HEK293 (cell line): ENCODE results near the gene HNRNPM.

ENCODE experiments used
- BCL11B ChIP-seq: fragments of 450-650 bp; formaldehyde crosslinking; IDR thresholded peaks from 2 replicates; pipeline ENCODE4 v1.5.1; 2016; ENCODE audit warnings: low read depth, missing biosample characterization, missing genetic modification characterization
- EGR2 ChIP-seq: fragments of 450-650 bp; formaldehyde crosslinking; IDR thresholded peaks from 2 replicates; pipeline ENCODE4 v1.5.1; 2016; ENCODE audit warnings: low read depth, missing biosample characterization, missing genetic modification characterization
- GFI1B ChIP-seq: fragments of 450-650 bp; formaldehyde crosslinking; IDR thresholded peaks from 2 replicates; pipeline ENCODE4 v1.5.1; 2016; ENCODE audit warnings: missing biosample characterization, missing genetic modification characterization
- MZF1 ChIP-seq: fragments of 450-650 bp; formaldehyde crosslinking; IDR thresholded peaks from 2 replicates; pipeline ENCODE4 v1.5.1; 2017; ENCODE audit warnings: missing biosample characterization, missing genetic modification characterization, borderline replicate concordance
- OVOL3 ChIP-seq: fragments of 450-650 bp; formaldehyde crosslinking; IDR thresholded peaks from 2 replicates; pipeline ENCODE4 v1.5.1; 2016; ENCODE audit warnings: missing biosample characterization, missing genetic modification characterization
- YY1 ChIP-seq: fragments of 450-650 bp; formaldehyde crosslinking; IDR thresholded peaks from 2 replicates; pipeline ENCODE4 v1.5.1; 2018; ENCODE audit warnings: missing biosample characterization, missing genetic modification characterization
- ZIC2 ChIP-seq: fragments of 450-650 bp; formaldehyde crosslinking; IDR thresholded peaks from 2 replicates; pipeline ENCODE4 v1.5.1; 2016; ENCODE audit warnings: missing biosample characterization, missing genetic modification characterization
- ZNF10 ChIP-seq: fragments of 450-650 bp; formaldehyde crosslinking; IDR thresholded peaks from 2 replicates; pipeline ENCODE4 v1.5.1; 2017; ENCODE audit warnings: missing biosample characterization, missing genetic modification characterization
- ZNF155 ChIP-seq: fragments of 450-650 bp; formaldehyde crosslinking; IDR thresholded peaks from 2 replicates; pipeline ENCODE4 v1.5.1; 2016; ENCODE audit warnings: missing biosample characterization, missing genetic modification characterization
- ZNF211 ChIP-seq: fragments of 450-650 bp; formaldehyde crosslinking; IDR thresholded peaks from 2 replicates; pipeline ENCODE4 v1.5.1; 2016; ENCODE audit warnings: low read depth, missing biosample characterization, missing genetic modification characterization
- ZNF223 ChIP-seq: fragments of 450-650 bp; formaldehyde crosslinking; IDR thresholded peaks from 2 replicates; pipeline ENCODE4 v1.5.1; 2016; ENCODE audit warnings: missing biosample characterization, missing genetic modification characterization
- ZNF23 ChIP-seq: fragments of 450-650 bp; formaldehyde crosslinking; IDR thresholded peaks from 2 replicates; pipeline ENCODE4 v1.5.1; 2016; ENCODE audit warnings: missing biosample characterization, missing genetic modification characterization, borderline replicate concordance
- ZNF350 ChIP-seq: fragments of 450-650 bp; formaldehyde crosslinking; IDR thresholded peaks from 2 replicates; pipeline ENCODE4 v1.5.0; 2017; ENCODE audit warnings: missing biosample characterization, mild to moderate bottlenecking, missing genetic modification characterization
- ZNF560 ChIP-seq: fragments of 450-650 bp; formaldehyde crosslinking; IDR thresholded peaks from 2 replicates; pipeline ENCODE4 v1.5.1; 2017; ENCODE audit warnings: missing biosample characterization, missing genetic modification characterization, borderline replicate concordance
- ZNF596 ChIP-seq: fragments of 450-650 bp; IDR thresholded peaks from 2 replicates; pipeline ENCODE4 v1.5.0; 2018; ENCODE audit warnings: missing biosample characterization, mild to moderate bottlenecking, missing genetic modification characterization, moderate library complexity
- ZNF610 ChIP-seq: fragments of 450-650 bp; formaldehyde crosslinking; IDR thresholded peaks from 2 replicates; pipeline ENCODE4 v1.5.1; 2016; ENCODE audit warnings: missing biosample characterization, missing genetic modification characterization, borderline replicate concordance
- ZNF658 ChIP-seq: fragments of 450-650 bp; formaldehyde crosslinking; IDR thresholded peaks from 2 replicates; pipeline ENCODE4; 2016; ENCODE audit warnings: missing biosample characterization, missing genetic modification characterization
- ZNF670 ChIP-seq: fragments of 450-650 bp; formaldehyde crosslinking; IDR thresholded peaks from 2 replicates; pipeline ENCODE4 v1.5.1; 2016; ENCODE audit warnings: missing biosample characterization, missing genetic modification characterization, low read depth
- ZNF677 ChIP-seq: fragments of 450-650 bp; IDR thresholded peaks from 2 replicates; pipeline ENCODE4 v1.5.0; 2018; ENCODE audit warnings: missing biosample characterization, mild to moderate bottlenecking, missing genetic modification characterization, moderate library complexity
- ZSCAN30 ChIP-seq: fragments of 450-650 bp; IDR thresholded peaks from 2 replicates; pipeline ENCODE4 v1.5.1; 2018; ENCODE audit warnings: missing biosample characterization, mild to moderate bottlenecking, missing genetic modification characterization, moderate library complexity
- TF ChIP-seq, protein P1 (sequence below): fragments of 450-650 bp; formaldehyde crosslinking; IDR thresholded peaks from 2 replicates; pipeline ENCODE4 v1.5.1; 2017; ENCODE audit warnings: missing biosample characterization, missing genetic modification characterization
- TF ChIP-seq, protein P2 (sequence below): fragments of 450-650 bp; formaldehyde crosslinking; IDR thresholded peaks from 2 replicates; pipeline ENCODE4 v1.5.1; 2016; ENCODE audit warnings: missing biosample characterization, missing genetic modification characterization
- TF ChIP-seq, protein P3 (sequence below): fragments of 450-650 bp; formaldehyde crosslinking; conservative IDR thresholded peaks from 2 replicates; pipeline ENCODE4 v1.5.1; 2016; ENCODE audit warnings: low read depth, missing biosample characterization, missing genetic modification characterization
- TF ChIP-seq, protein P4 (sequence below): fragments of 450-650 bp; formaldehyde crosslinking; IDR thresholded peaks from 2 replicates; pipeline ENCODE4 v1.5.1; 2016; ENCODE audit warnings: missing biosample characterization, missing genetic modification characterization
- TF ChIP-seq, protein P5 (sequence below): fragments of 450-650 bp; formaldehyde crosslinking; IDR thresholded peaks from 2 replicates; pipeline ENCODE4 v1.5.1; 2016; ENCODE audit warnings: missing biosample characterization, missing genetic modification characterization
- TF ChIP-seq, protein P6 (sequence below): fragments of 450-650 bp; formaldehyde crosslinking; IDR thresholded peaks from 2 replicates; pipeline ENCODE4 v1.5.1; 2016; ENCODE audit warnings: missing biosample characterization, missing genetic modification characterization

HNRNPM gene

DNA sequence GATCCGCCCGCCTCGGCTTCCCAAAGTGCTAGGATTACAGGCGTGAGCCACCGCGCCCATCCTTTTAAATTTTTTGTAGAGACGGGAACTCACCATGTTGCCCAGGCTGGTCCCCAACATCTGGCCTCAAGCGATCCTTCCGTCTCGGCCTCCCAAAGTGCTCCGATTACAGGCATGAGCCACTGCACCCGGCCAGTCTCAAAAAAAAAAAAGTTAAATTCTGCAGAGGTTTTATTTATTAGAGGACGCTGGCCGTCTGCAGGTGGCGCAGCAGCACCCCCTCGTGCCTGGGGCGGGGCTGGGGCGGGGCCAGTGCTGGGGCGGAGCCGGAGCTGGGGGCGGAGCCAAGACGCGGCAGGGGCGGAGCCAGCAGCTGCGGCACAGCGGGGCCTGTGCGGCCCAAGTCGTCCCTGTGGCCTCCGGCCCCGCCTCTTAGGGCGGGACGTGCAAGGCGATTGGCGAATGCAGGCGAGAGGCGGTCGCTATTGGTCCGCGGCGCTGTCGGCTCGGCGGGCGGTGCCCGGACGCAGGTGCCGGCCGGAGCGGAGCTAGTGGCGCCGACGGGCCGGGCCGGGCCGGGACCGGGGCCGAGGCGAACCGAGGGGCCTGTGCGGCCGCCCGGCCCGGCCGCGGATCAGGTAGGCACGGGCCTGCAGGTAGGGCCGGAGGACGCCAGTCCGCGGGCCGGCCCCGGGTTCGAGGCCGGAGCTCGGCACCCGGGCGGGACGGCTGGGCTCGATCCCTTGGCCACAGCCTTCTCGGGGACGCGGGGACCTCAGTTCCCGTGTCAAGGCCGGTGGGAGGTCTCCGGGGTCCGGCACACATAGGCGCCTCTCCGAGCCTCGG, 31.8 kb upstream of the HNRNPM start, which contains the start of gene MARCHF2 (continued):
- TF ChIP-seq, protein P1, sequence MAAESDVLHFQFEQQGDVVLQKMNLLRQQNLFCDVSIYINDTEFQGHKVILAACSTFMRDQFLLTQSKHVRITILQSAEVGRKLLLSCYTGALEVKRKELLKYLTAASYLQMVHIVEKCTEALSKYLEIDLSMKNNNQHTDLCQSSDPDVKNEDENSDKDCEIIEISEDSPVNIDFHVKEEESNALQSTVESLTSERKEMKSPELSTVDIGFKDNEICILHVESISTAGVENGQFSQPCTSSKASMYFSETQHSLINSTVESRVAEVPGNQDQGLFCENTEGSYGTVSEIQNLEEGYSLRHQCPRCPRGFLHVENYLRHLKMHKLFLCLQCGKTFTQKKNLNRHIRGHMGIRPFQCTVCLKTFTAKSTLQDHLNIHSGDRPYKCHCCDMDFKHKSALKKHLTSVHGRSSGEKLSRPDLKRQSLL (tag by site-specific recombination) = no peak
- TF ChIP-seq ZNF560 (tag by site-specific recombination) (no peak), ZNF677 (tag by site-specific recombination) (peak; percentile 55; the same call in 1 of the 2 replicates), ZNF610 (tag by site-specific recombination) (no peak), ZNF23 (tag by site-specific recombination) (no peak; the same call in 1 of the 2 replicates), ZNF658 (tag by site-specific recombination) (no peak), BCL11B (tag by site-specific recombination) (no peak), ZNF223 (no peak), ZSCAN30 (tag by site-specific recombination) (no peak), GFI1B (tag by site-specific recombination) (no peak), OVOL3 (tag by site-specific recombination) (no peak), ZNF596 (tag by site-specific recombination) (peak; percentile 17; the same call in 1 of the 2 replicates), YY1 (tag by site-specific recombination) (no peak), ZNF155 (tag by site-specific recombination) (no peak), ZNF211 (tag by site-specific recombination) (no peak), ZIC2 (tag by site-specific recombination) (peak; percentile 35; the same call in 1 of the 2 replicates), EGR2 (tag by site-specific recombination) (no peak), MZF1 (tag by site-specific recombination) (no peak), ZNF670 (no peak), ZNF350 (no peak), ZNF10 (tag by site-specific recombination) (no peak)
- TF ChIP-seq, protein P2, sequence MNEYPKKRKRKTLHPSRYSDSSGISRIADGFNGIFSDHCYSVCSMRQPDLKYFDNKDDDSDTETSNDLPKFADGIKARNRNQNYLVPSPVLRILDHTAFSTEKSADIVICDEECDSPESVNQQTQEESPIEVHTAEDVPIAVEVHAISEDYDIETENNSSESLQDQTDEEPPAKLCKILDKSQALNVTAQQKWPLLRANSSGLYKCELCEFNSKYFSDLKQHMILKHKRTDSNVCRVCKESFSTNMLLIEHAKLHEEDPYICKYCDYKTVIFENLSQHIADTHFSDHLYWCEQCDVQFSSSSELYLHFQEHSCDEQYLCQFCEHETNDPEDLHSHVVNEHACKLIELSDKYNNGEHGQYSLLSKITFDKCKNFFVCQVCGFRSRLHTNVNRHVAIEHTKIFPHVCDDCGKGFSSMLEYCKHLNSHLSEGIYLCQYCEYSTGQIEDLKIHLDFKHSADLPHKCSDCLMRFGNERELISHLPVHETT (tag by site-specific recombination) = no peak
- TF ChIP-seq, protein P3, sequence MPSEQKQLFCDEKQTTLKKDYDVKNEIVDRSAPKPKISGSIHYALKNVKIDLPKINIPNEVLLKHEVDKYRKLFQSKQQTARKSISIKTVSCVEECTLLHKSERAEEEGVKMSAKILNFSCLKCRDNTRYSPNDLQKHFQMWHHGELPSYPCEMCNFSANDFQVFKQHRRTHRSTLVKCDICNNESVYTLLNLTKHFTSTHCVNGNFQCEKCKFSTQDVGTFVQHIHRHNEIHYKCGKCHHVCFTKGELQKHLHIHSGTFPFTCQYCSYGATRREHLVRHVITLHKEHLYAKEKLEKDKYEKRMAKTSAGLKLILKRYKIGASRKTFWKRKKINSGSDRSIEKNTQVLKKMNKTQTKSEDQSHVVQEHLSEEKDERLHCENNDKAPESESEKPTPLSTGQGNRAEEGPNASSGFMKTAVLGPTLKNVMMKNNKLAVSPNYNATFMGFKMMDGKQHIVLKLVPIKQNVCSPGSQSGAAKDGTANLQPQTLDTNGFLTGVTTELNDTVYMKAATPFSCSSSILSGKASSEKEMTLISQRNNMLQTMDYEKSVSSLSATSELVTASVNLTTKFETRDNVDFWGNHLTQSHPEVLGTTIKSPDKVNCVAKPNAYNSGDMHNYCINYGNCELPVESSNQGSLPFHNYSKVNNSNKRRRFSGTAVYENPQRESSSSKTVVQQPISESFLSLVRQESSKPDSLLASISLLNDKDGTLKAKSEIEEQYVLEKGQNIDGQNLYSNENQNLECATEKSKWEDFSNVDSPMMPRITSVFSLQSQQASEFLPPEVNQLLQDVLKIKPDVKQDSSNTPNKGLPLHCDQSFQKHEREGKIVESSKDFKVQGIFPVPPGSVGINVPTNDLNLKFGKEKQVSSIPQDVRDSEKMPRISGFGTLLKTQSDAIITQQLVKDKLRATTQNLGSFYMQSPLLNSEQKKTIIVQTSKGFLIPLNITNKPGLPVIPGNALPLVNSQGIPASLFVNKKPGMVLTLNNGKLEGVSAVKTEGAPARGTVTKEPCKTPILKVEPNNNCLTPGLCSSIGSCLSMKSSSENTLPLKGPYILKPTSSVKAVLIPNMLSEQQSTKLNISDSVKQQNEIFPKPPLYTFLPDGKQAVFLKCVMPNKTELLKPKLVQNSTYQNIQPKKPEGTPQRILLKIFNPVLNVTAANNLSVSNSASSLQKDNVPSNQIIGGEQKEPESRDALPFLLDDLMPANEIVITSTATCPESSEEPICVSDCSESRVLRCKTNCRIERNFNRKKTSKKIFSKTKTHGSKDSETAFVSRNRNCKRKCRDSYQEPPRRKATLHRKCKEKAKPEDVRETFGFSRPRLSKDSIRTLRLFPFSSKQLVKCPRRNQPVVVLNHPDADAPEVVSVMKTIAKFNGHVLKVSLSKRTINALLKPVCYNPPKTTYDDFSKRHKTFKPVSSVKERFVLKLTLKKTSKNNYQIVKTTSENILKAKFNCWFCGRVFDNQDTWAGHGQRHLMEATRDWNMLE = no peak
- TF ChIP-seq, protein P4, sequence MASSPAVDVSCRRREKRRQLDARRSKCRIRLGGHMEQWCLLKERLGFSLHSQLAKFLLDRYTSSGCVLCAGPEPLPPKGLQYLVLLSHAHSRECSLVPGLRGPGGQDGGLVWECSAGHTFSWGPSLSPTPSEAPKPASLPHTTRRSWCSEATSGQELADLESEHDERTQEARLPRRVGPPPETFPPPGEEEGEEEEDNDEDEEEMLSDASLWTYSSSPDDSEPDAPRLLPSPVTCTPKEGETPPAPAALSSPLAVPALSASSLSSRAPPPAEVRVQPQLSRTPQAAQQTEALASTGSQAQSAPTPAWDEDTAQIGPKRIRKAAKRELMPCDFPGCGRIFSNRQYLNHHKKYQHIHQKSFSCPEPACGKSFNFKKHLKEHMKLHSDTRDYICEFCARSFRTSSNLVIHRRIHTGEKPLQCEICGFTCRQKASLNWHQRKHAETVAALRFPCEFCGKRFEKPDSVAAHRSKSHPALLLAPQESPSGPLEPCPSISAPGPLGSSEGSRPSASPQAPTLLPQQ (tag by site-specific recombination) = peak; percentile 10; the same call in 1 of the 2 replicates
- TF ChIP-seq, protein P5, sequence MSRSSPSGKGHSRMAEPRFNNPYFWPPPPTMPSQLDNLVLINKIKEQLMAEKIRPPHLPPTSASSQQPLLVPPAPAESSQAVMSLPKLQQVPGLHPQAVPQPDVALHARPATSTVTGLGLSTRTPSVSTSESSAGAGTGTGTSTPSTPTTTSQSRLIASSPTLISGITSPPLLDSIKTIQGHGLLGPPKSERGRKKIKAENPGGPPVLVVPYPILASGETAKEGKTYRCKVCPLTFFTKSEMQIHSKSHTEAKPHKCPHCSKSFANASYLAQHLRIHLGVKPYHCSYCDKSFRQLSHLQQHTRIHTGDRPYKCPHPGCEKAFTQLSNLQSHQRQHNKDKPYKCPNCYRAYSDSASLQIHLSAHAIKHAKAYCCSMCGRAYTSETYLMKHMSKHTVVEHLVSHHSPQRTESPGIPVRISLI (tag by site-specific recombination) = peak; percentile 80
- TF ChIP-seq, protein P6, sequence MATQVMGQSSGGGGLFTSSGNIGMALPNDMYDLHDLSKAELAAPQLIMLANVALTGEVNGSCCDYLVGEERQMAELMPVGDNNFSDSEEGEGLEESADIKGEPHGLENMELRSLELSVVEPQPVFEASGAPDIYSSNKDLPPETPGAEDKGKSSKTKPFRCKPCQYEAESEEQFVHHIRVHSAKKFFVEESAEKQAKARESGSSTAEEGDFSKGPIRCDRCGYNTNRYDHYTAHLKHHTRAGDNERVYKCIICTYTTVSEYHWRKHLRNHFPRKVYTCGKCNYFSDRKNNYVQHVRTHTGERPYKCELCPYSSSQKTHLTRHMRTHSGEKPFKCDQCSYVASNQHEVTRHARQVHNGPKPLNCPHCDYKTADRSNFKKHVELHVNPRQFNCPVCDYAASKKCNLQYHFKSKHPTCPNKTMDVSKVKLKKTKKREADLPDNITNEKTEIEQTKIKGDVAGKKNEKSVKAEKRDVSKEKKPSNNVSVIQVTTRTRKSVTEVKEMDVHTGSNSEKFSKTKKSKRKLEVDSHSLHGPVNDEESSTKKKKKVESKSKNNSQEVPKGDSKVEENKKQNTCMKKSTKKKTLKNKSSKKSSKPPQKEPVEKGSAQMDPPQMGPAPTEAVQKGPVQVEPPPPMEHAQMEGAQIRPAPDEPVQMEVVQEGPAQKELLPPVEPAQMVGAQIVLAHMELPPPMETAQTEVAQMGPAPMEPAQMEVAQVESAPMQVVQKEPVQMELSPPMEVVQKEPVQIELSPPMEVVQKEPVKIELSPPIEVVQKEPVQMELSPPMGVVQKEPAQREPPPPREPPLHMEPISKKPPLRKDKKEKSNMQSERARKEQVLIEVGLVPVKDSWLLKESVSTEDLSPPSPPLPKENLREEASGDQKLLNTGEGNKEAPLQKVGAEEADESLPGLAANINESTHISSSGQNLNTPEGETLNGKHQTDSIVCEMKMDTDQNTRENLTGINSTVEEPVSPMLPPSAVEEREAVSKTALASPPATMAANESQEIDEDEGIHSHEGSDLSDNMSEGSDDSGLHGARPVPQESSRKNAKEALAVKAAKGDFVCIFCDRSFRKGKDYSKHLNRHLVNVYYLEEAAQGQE (tag by site-specific recombination) = no peak
